ENCODE results near the gene MYO7A.

The MYO7A gene

GRCh38 chr11:77187776-77188632 lies 60.0 kb downstream of the MYO7A start:
- peak; percentile 58 for DNase-seq

- DNase-seq: no peak
Observed at GRCh38 chr11:77188633-77189491, 60.8 kb downstream of the MYO7A start.

GRCh38 chr11:77189588-77190210 lies 61.7 kb downstream of the MYO7A start:
- no peak for DNase-seq

GRCh38 chr11:77190331-77191075 lies 62.5 kb downstream of the MYO7A start:
- DNase-seq: no peak

GRCh38 chr11:77191429-77191822 lies 63.4 kb downstream of the MYO7A start:
- no peak for DNase-seq

GRCh38 chr11:77191823-77192495 lies 63.9 kb downstream of the MYO7A start:
- DNase-seq: peak; percentile 64

GRCh38 chr11:77193167-77193566 lies 65.1 kb downstream of the MYO7A start:
- no peak for DNase-seq

- DNase-seq: no peak
Observed at GRCh38 chr11:77193911-77194830, 66.1 kb downstream of the MYO7A start.

GRCh38 chr11:77195071-77195755 lies 67.2 kb downstream of the MYO7A start:
- no peak for DNase-seq

GRCh38 chr11:77196961-77197360 lies 68.9 kb downstream of the MYO7A start:
- DNase-seq: no peak

GRCh38 chr11:77197626-77198320 lies 69.7 kb downstream of the MYO7A start:
- no peak for DNase-seq

GRCh38 chr11:77198440-77198849 lies 70.4 kb downstream of the MYO7A start:
- peak; percentile 11 for DNase-seq

- peak; percentile 6 for DNase-seq
Observed at GRCh38 chr11:77199137-77199745, 71.2 kb downstream of the MYO7A start.

GRCh38 chr11:77200351-77201268 lies 72.6 kb downstream of the MYO7A start:
- DNase-seq: no peak

- no peak for DNase-seq
Observed at GRCh38 chr11:77201370-77201769, 73.3 kb downstream of the MYO7A start.

GRCh38 chr11:77201991-77202841 lies 74.2 kb downstream of the MYO7A start:
- no peak for DNase-seq

Data from activated naive CD4-positive, alpha-beta T cell treated with anti-CD3 and anti-CD28 coated beads, Interleukin-2, amount 50 U/mL, for 16 hours (primary cell).